NCI-H187 treated with DMSO at 0.1 percent for 48 hours (cell line): ENCODE data around the gene POMGNT2.

ENCODE experiments used
- DNase-seq: peaks from one replicate; lab custom pipeline; 2025; lab: John Stamatoyannopoulos, UW

Gene POMGNT2

DNA sequence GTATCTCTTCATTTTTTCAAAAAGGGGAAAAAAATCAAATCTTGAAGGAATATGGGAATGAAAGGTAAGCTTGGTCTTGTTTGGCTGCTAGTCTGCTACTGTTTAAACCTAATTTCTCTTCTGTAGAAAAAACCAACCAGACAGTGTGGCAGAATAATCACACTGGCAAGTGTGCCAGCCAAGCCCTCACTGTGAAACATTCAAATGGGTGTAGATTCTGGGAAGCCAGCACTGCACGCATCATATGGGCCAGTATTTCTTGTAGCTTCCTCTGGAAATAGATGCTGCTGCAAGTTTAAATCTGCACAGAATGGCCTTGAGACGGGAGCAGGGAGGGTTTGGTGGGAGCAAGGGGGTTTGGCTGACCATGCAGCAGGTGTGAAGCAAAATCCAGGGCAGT, 62.1 kb downstream of the POMGNT2 start:
- DNase-seq: no peak

- DNase-seq: no peak
Measured at GRCh38 chr3:43043071-43043766, 62.7 kb downstream of the POMGNT2 start.

DNA sequence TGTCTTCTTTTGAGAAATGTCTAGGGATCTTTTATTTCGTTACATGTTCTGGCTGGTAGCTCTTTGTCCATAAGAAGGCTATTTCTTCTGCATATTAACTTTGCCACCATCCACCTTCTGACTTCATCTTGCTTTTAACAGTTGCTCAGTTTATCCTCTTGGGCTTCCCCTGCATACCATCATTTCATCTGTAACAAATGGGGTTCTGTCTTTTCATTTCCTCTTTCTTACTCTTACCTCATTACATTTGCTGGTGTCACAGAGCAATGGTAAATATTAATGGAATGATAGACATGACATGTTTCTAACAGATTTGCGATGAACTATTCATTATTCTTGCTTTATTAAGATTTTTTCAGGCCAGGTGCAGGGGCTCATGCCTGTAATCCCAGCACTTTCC, 64.4 kb downstream of the POMGNT2 start:
- no peak for DNase-seq

GRCh38 chr3:43038010-43038409, 67.9 kb downstream of the POMGNT2 start:
- DNase-seq: no peak

GRCh38 chr3:43036621-43037423, 69.1 kb downstream of the POMGNT2 start:
- no peak for DNase-seq

DNA sequence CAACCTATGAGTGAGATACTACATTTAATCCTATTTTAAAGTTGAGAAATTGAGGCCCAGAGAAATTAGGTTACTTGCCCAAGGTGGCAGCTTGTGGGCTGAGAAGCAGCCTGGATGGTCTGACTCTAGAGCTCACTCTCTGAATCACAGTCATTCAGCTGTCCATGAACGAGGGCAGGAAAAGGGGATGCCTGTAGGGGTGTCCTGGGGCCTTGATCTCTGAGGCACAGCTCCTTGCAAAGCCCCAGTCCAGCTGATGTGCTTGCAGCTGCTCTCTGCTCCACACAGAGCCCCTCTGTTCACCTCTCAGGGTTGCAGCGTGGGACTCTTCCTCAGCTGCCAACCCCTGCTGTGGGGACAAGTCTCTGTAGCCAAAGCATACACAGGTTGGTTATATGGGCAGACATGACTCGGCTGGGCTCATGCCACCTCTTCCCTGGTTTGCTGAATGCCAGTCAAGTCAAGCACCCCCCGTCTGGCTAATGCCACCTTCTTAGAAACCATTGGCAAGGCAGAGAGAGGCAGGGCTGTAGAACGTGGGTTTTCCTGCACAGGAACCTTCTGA, 70.0 kb downstream of the POMGNT2 start:
- DNase-seq: no peak

GRCh38 chr3:43034911-43035310, 71.0 kb downstream of the POMGNT2 start:
- DNase-seq: no peak

DNA sequence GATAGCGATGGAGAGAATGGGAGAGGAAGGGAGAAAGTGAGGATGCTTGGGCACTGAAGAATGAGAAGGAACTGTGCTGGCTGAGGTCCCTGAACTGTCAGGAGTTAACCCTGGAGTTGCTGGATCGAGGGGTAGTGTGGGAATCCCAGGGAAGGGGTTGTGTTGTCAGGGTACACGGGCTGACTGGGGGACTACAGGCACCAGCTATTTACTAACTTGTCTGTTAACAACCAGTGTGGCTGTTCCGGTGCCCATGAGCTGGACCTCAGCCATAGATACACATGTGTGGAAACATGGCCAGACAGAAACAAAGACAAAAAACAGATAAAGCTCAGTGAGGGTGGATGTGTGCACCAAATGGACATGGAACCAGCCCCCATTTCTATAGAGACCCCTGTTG, 71.7 kb downstream of the POMGNT2 start:
- DNase-seq: no peak

- no peak for DNase-seq
Measured at GRCh38 chr3:43032646-43033628, 72.9 kb downstream of the POMGNT2 start.

DNA sequence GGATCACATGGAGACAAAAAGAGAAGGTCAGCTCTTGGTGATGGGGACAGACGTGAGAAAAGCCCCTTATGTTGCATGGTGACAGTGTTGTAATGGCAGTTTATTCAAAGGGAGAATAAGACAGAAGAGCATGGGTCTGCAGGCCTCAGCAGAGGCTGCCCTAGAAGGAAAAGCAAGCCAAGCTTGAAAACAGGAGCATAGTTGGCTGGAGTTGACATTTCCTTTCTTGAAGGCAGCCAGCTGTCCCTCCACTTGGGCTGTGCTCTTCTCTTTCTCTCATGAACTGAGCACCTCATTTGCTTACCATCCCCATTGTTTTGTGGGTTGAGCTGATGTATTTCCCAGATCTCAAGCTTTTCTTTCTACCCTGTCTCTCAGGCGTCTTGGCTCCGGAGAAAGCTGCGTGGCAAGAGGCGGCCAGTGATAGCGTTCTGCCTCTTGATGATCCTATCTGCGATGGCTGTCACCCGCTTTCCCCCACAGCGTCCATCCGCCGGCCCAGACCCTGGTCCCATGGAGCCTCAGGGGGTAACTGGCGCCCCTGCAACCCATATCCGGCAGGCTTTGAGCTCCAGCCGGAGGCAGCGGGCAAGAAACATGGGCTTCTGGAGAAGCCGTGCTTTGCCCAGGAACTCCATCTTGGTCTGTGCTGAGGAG, 73.9 kb downstream of the POMGNT2 start:
- DNase-seq: no peak

DNA sequence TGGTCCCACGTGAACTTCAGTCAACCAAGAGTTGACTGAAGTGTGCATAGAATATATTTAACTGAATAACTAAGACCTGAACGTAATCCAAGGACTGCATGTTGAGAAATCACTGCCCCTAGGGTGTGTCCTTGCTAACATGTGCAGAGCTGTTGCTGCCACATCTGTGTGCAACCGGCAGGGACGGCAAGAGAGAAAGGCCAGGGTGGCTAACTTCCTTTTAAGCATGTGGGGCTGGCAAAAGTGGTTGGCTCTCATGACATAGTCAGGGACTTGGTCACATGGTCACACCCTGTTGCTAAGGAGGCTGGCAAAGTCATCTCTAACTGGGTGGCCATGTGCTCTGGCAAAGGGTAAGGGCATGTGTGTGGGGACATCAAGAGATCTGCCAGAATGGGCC, 74.4 kb downstream of the POMGNT2 start:
- DNase-seq: no peak

DNA sequence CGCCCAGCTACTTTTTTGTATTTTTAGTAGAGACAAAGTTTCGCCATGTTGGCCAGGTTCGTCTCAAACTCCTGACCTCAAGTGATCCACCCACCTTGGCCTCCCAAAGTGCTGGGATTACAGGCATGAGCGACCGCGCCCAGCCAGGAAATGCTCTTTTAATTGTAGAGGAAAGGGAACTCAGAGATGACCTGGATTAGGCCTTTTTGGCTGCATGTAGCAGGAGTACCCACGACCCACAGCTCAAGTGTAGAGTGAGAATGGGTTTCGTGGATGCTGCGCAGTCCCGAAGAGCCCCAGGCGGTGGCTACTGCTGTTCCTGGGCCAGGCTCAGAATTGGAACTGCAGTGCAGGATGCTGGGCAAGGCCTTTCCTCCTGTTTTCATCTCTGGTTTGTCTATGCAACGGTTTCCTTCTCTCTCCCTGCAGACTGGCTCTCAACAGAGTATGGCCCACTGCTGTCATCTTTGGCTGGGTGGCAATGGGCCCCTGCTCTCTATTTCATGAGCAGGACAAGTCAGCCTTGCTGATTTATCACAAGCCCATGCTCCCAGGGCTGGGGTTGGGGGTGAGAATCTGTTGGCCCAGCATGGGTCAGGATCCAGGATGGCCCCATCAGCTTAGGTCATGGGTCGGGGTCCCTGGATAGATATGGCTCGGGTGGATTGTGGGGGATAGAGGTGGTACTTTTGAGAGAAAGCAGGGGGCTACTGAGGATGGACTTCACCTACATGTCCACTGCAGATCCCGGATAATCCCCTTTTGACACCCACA, 75.5 kb downstream of the POMGNT2 start:
- no peak for DNase-seq
